PFSK-1 (cell line): ENCODE data around the gene PHF11.

Experiments
- FOXP2 ChIP-seq: optimal IDR thresholded peaks from 2 replicates; pipeline ENCODE3; 2011; ENCODE audit warnings: borderline replicate concordance, control low read depth, inconsistent platforms; ENCODE audit not compliant: insufficient read depth; ENCODE audit errors: extremely low read length, extremely low read depth
- POLR2AphosphoS5 ChIP-seq: IDR thresholded peaks from 2 replicates; pipeline ENCODE4 v1.6.1; 2012; ENCODE audit warnings: low read depth, mild to moderate bottlenecking, control low read depth, low read length, moderate library complexity
- REST ChIP-seq, 2 experiments: IDR thresholded peaks; 2 replicates each; pipeline versions ENCODE4 v1.6.1 to v1.8.0; 2011 to 2012; ENCODE audit warnings: low read depth in 2 of 2, low read length in 2 of 2, control low read depth in 1 of 2, inconsistent platforms in 1 of 2, mild to moderate bottlenecking in 1 of 2, moderate library complexity in 1 of 2; ENCODE audit not compliant: insufficient read depth in 1 of 2
- SIN3A ChIP-seq: IDR thresholded peaks from 2 replicates; pipeline ENCODE4 v1.6.1; 2012; ENCODE audit warnings: mild to moderate bottlenecking, low read length, moderate library complexity, borderline replicate concordance; ENCODE audit not compliant: insufficient read depth
- TAF1 ChIP-seq: IDR thresholded peaks from 2 replicates; pipeline ENCODE4 v1.6.1; 2012; ENCODE audit warnings: low read length, control low read depth, borderline replicate concordance; ENCODE audit not compliant: insufficient read depth

Gene PHF11

DNA sequence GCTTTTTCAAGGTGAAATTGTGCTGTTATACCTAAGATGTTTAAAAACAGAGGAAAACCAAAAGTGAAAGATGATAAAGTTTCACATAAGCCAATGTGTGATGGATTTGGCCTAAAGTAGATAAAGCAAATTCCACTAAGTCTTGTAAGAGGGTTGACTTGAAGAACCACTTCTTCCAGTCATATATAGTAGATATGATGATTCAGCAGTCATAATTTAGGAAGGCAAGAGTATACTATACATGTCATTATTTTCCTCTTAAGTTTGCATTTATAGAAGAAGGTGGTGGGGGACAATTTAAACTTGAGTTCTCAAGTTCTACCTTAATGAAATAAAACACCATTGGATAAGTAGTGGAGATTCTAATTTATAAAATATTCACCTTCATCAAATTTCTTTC, 37.3 kb downstream of the PHF11 start:
- TF ChIP-seq TAF1, result no peak
- TF ChIP-seq FOXP2, result no peak
- no peak for TF ChIP-seq SIN3A
- no peak for TF ChIP-seq REST (IDR thresholded peaks at IDR 0.05; ENCODE audit: insufficient read depth in 1 of 2, low read depth in 2 of 2, low read length in 2 of 2)
- TF ChIP-seq POLR2AphosphoS5, result no peak

DNA sequence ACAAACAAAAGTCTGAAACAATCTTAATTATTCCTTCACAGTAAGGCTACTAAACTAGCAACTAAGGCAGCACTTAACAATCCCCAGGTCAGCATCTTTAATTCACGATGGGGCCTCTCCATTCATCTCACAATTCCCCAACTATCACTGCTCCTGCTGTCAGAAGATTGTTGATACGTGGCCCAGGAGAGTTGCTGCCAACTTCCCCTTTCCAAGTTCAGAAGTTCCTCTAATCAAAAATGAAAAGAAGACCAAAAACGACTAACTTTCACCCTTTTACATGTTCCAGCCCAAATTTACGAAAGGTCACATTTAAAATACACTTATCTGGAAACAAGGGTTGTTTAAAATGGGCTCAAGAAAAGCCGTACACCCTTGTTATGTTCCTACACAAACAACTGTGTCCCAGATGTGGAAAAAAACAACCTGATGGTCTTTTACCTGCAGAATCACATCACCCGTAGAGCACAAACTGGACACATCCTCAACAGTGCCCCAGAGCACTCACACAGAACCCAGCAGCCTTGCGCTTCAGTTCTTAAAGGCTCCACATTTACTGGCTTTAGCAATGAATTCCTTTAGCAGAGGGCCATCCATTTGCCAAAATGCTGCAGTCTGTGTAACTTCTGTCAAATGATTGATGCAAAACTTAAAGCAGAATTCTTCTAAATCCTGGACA, 38.0 kb downstream of the PHF11 start:
- TF ChIP-seq REST (IDR thresholded peaks at IDR 0.05; ENCODE audit: insufficient read depth in 1 of 2, low read depth in 2 of 2, low read length in 2 of 2) (no peak), TAF1 (no peak), POLR2AphosphoS5 (no peak)

GRCh38 chr13:49536144-49536873, 40.6 kb downstream of the PHF11 start:
- no peak for TF ChIP-seq SIN3A
- TF ChIP-seq REST (IDR thresholded peaks at IDR 0.05; ENCODE audit: insufficient read depth in 1 of 2, low read depth in 2 of 2, low read length in 2 of 2), result no peak
- TF ChIP-seq FOXP2, result no peak
- no peak for TF ChIP-seq TAF1
- no peak for TF ChIP-seq POLR2AphosphoS5

- TF ChIP-seq SIN3A (no peak), FOXP2 (no peak), TAF1 (no peak), REST (IDR thresholded peaks at IDR 0.05; ENCODE audit: insufficient read depth in 1 of 2, low read depth in 2 of 2, low read length in 2 of 2) (no peak), POLR2AphosphoS5 (no peak)
Observed at GRCh38 chr13:49538404-49538803, 42.7 kb downstream of the PHF11 start.
